CD4-positive, alpha-beta T cell (primary cell): ENCODE measurements around the gene TAAR5. TPM values are rescaled to one million over a fixed set of nuclear protein-coding genes. Genes with fewer than 3 reads are reported as not detected.
"Not testable (repeated sequence)": the region's sequence is repeated elsewhere in the genome, so short reads cannot be mapped to it uniquely, and the experiment has no call there.

Source experiments
- ATAC-seq: fragments of 200-7000 bp; cut with Tn5 transposase; one replicate; pipeline ENCODE4 v1.10.0; 2022; ENCODE audit warnings: mild to moderate bottlenecking; ENCODE audit not compliant: poor library complexity
- CTCF ChIA-PET: fragments of 350-600 bp; sonication (Branson Sonifier 250); formaldehyde crosslinking; loops from one replicate; lab custom pipeline; 2021; ENCODE audit warnings: antibody characterized with exemption, inconsistent platforms; lab: Charles Lee
- POLR2A ChIA-PET: fragments of 350-600 bp; sonication (Branson Sonifier 250); formaldehyde crosslinking; loops from one replicate; lab custom pipeline; 2021; ENCODE audit warnings: antibody characterized with exemption, inconsistent platforms; lab: Charles Lee
- DNase-seq, 14 experiments: peaks; one replicate each; pipeline ENCODE4 v3.0.0-alpha.2; 2013 to 2020; ENCODE audit warnings: mixed read lengths in 2 of 14
- H3K27ac ChIP-seq, 2 donors: one replicate each; pipeline versions ENCODE4 v1.5.1 to v1.7.0; 2013; ENCODE audit warnings: low read length in 2 of 2, low read depth in 1 of 2, mild to moderate bottlenecking in 1 of 2
- H3K27me3 ChIP-seq, 2 experiments: 1 replicate in 1 of 2; 2 replicates in 1 of 2; pipeline versions ENCODE4 v1.6.1 to v1.7.0; 2013; ENCODE audit warnings: low read length in 2 of 2, control low read depth in 1 of 2, mild to moderate bottlenecking in 1 of 2, moderate library complexity in 1 of 2; ENCODE audit not compliant: insufficient read depth in 2 of 2, control insufficient read depth in 1 of 2
- H3K36me3 ChIP-seq: one replicate; pipeline ENCODE4 v1.6.1; 2013; ENCODE audit warnings: low read length, control low read depth; ENCODE audit not compliant: insufficient read depth
- H3K4me1 ChIP-seq: one replicate; pipeline ENCODE4 v1.6.1; 2013; ENCODE audit warnings: low read length, control low read depth; ENCODE audit not compliant: insufficient read depth
- H3K4me3 ChIP-seq: one replicate; pipeline ENCODE4 v1.5.1; 2013; ENCODE audit warnings: mild to moderate bottlenecking, low read length, moderate library complexity
- H3K9me3 ChIP-seq, 2 experiments: 1 replicate in 1 of 2; 2 replicates in 1 of 2; pipeline versions ENCODE4 v1.6.1 to v1.7.0; 2013; ENCODE audit warnings: low read length in 2 of 2, mild to moderate bottlenecking in 2 of 2, control low read depth in 1 of 2, moderate library complexity in 1 of 2; ENCODE audit not compliant: control insufficient read depth in 1 of 2, insufficient read depth in 1 of 2
- H3K27ac Mint-ChIP-seq: one replicate; pipeline ENCODE4 v1.8.0; 2020; ENCODE audit warnings: mixed read lengths
- H3K27me3 Mint-ChIP-seq: one replicate; pipeline ENCODE4 v1.8.0; 2021; ENCODE audit warnings: mixed read lengths
- H3K36me3 Mint-ChIP-seq: one replicate; pipeline ENCODE4 v1.8.0; 2021; ENCODE audit warnings: low read depth, mixed read lengths
- H3K4me1 Mint-ChIP-seq: one replicate; pipeline ENCODE4 v1.8.0; 2021; ENCODE audit warnings: low read depth, mixed read lengths
- H3K4me3 Mint-ChIP-seq: one replicate; pipeline ENCODE4 v1.8.0; 2020; ENCODE audit warnings: mild to moderate bottlenecking, mixed read lengths
- H3K9me3 Mint-ChIP-seq: one replicate; pipeline ENCODE4 v1.8.0; 2020; ENCODE audit warnings: mixed read lengths
- CTCF ChIP-seq: fragments of 200-600 bp; IDR thresholded peaks from one replicate; pipeline ENCODE4 v1.8.0; 2022; ENCODE audit warnings: antibody characterized with exemption, mild to moderate bottlenecking
- intact Hi-C, 2 experiments: fragments of 100-400 bp; cut with DNase I in 1 of 2; cut with micrococcal nuclease in 1 of 2; formaldehyde crosslinking; loops; one replicate each; pipeline versions ENCODE4 v1.15.1 to v1.9.0; 2023 to 2025; cut with DNase I, micrococcal nuclease
- polyA plus RNA-seq, 2 donors: library from polyadenylated mRNA; unstranded; fragments of 120-200 nt; gene quantifications; one replicate each; pipeline ENCODE4 v1.2.1, GENCODE V29; 2013
- total RNA-seq, 174 experiments: library from RNA in 2 of 174; stranded (reverse) in 2 of 174; gene quantifications; one replicate each; pipeline ENCODE4 v1.2.3 and lab custom pipeline; 2021 to 2026

The TAAR5 gene
- total RNA-seq (not detected), total RNA-seq (lab: John Stamatoyannopoulos, UW) (0 reads per million in 172 experiments)
- polyA plus RNA-seq (2013, experiment 1 of 2): not detected
- not detected for polyA plus RNA-seq (2013, experiment 2 of 2)

GRCh38 chr6:132589454-132589853, at the start of gene TAAR5:
TSS of gene TAAR5 (minus strand) at chr6:132589741. CDS start at chr6:132589686, 55 bp downstream.
- H3K27ac ChIP-seq: no peak within 1 kb of the TSS
- Mint-ChIP-seq H3K27ac (no peak within 1 kb of the TSS), H3K27me3 (peaks cover 42% of the 10 kb centered on the region), H3K9me3 (no peaks in the 10 kb centered on the region), H3K36me3 (no peaks in the 10 kb centered on the region), H3K4me1 (no peaks in the 10 kb centered on the region), H3K4me3 (no peak within 1 kb of the TSS)
- ATAC-seq (no peak), DNase-seq (no peak)
- H3K4me3 ChIP-seq: no peak within 1 kb of the TSS
- H3K4me1 ChIP-seq: no peaks in the 10 kb centered on the region
- H3K9me3 ChIP-seq: no peaks in the 10 kb centered on the region
- POLR2A ChIA-PET: no interaction called here
- no peaks in the 10 kb centered on the region for H3K36me3 ChIP-seq
- TF ChIP-seq CTCF: no peak
- intact Hi-C loops: no loop called here
- CTCF ChIA-PET: interaction anchor here (0.7 kb wide), 1 partner anchor 15 kb away, joined by 3 read pairs; no protein-coding TSS in a partner anchor
- H3K27me3 ChIP-seq: peaks cover 4% of the 10 kb centered on the region in 2 experiments

- H3K27ac Mint-ChIP-seq, H3K4me3 Mint-ChIP-seq, CTCF ChIA-PET: not testable (repeated sequence)
Observed at GRCh38 chr6:132637135-132637534, 47.6 kb upstream of the TAAR5 start.

GRCh38 chr6:132635906-132636305, 46.4 kb upstream of the TAAR5 start:
- H3K36me3 Mint-ChIP-seq, ATAC-seq, CTCF ChIA-PET, H3K27ac ChIP-seq, H3K27ac Mint-ChIP-seq, H3K4me1 Mint-ChIP-seq, H3K4me1 ChIP-seq, H3K36me3 ChIP-seq, H3K9me3 Mint-ChIP-seq, H3K4me3 Mint-ChIP-seq, intact Hi-C loops, H3K4me3 ChIP-seq, DNase-seq, H3K9me3 ChIP-seq, POLR2A ChIA-PET: not testable (repeated sequence)
- H3K27me3 Mint-ChIP-seq: peaks cover 50% of the 10 kb centered on the region
- H3K27me3 ChIP-seq: peaks cover 5 to 11% of the 10 kb centered on the region in 2 experiments

More at GRCh38 chr6:132637135-132637534, 47.6 kb upstream of the TAAR5 start:
- H3K4me1 Mint-ChIP-seq, H3K4me3 ChIP-seq, ATAC-seq, H3K9me3 ChIP-seq, H3K27ac ChIP-seq, H3K36me3 ChIP-seq, H3K4me1 ChIP-seq, DNase-seq, POLR2A ChIA-PET, intact Hi-C loops, H3K36me3 Mint-ChIP-seq, H3K9me3 Mint-ChIP-seq: not testable (repeated sequence)
- peaks cover 50% of the 10 kb centered on the region for H3K27me3 Mint-ChIP-seq
- H3K27me3 ChIP-seq: peaks cover 4 to 11% of the 10 kb centered on the region in 2 experiments

GRCh38 chr6:132635288-132635687, 45.7 kb upstream of the TAAR5 start:
- POLR2A ChIA-PET, H3K27ac ChIP-seq, H3K9me3 ChIP-seq, H3K36me3 Mint-ChIP-seq, H3K4me3 ChIP-seq, H3K4me1 Mint-ChIP-seq, ATAC-seq, H3K4me1 ChIP-seq, CTCF ChIA-PET, H3K36me3 ChIP-seq, H3K4me3 Mint-ChIP-seq, DNase-seq, H3K27ac Mint-ChIP-seq, H3K9me3 Mint-ChIP-seq, intact Hi-C loops: not testable (repeated sequence)
- H3K27me3 Mint-ChIP-seq: peaks cover 55% of the 10 kb centered on the region
- H3K27me3 ChIP-seq: peaks cover 9 to 11% of the 10 kb centered on the region in 2 experiments
